ENCODE results near the gene ACCS. TPM values are rescaled to one million over a fixed set of nuclear protein-coding genes. Genes with fewer than 3 reads are reported as not detected.

ACCS gene
- total RNA-seq, 3 donors from 2014 or later = 21.0 to 35.0 (median 23.0) TPM

GRCh38 chr11:44032299-44033085, 33.6 kb upstream of the ACCS start:
- no peaks in the 10 kb centered on the region for H3K27me3 ChIP-seq
- no peak for DNase-seq (ENCODE audit: low spot score in 2 of 2)
- TF ChIP-seq CTCF (IDR thresholded peaks at IDR 0.05) = no peak
- TF ChIP-seq POLR2AphosphoS5 (IDR thresholded peaks at IDR 0.05) = peak in 1 of 3 donors; percentile 49
- TF ChIP-seq POLR2A (IDR thresholded peaks at IDR 0.05) = no peak
- H3K4me1 ChIP-seq = no peaks in the 10 kb centered on the region
- peak overlapping the region in 1 of 2 donors; percentile 84 for H3K27ac ChIP-seq
- H3K9me3 ChIP-seq = no peaks in the 10 kb centered on the region
- H3K36me3 ChIP-seq = no peaks in the 10 kb centered on the region
- intact Hi-C loops (cut with DNase I; ENCODE audit: low total_unique reads) = loop anchor here (10.0 kb wide), 1 partner anchor 148 kb away; the partner anchor contains the start of gene ALKBH3
- no peak overlapping the region for H3K4me3 ChIP-seq

GRCh38 chr11:44033411-44033850, 32.6 kb upstream of the ACCS start:
- Histone ChIP-seq H3K4me3 (no peak overlapping the region), H3K27ac (peak overlapping the region in 1 of 2 donors; percentile 72), H3K36me3 (no peaks in the 10 kb centered on the region), H3K4me1 (no peaks in the 10 kb centered on the region), H3K9me3 (no peaks in the 10 kb centered on the region), H3K27me3 (no peaks in the 10 kb centered on the region)
- no peak for DNase-seq (ENCODE audit: low spot score in 2 of 2)
- TF ChIP-seq POLR2AphosphoS5 (IDR thresholded peaks at IDR 0.05) (no peak), CTCF (IDR thresholded peaks at IDR 0.05) (no peak), POLR2A (IDR thresholded peaks at IDR 0.05) (no peak)
- intact Hi-C loops (cut with DNase I; ENCODE audit: low total_unique reads) = loop anchor here (10.0 kb wide), 1 partner anchor 149 kb away; the partner anchor contains the start of gene ALKBH3

- Histone ChIP-seq H3K9me3 (no peaks in the 10 kb centered on the region), H3K36me3 (no peaks in the 10 kb centered on the region), H3K4me1 (no peaks in the 10 kb centered on the region), H3K27ac (no peak overlapping the region), H3K27me3 (no peaks in the 10 kb centered on the region), H3K4me3 (no peak overlapping the region)
- DNase-seq (ENCODE audit: low spot score in 2 of 2) = no peak
- intact Hi-C loops (cut with DNase I; ENCODE audit: low total_unique reads) = loop anchor here (10.0 kb wide), 1 partner anchor 149 kb away; the partner anchor contains the start of gene ALKBH3
- TF ChIP-seq POLR2AphosphoS5 (IDR thresholded peaks at IDR 0.05) = no peak
- TF ChIP-seq POLR2A (IDR thresholded peaks at IDR 0.05) = no peak
- TF ChIP-seq CTCF (IDR thresholded peaks at IDR 0.05) = no peak
Measured at GRCh38 chr11:44033856-44034255, 32.2 kb upstream of the ACCS start.

GRCh38 chr11:44034639-44035038, 31.4 kb upstream of the ACCS start:
- Histone ChIP-seq H3K27me3 (no peaks in the 10 kb centered on the region), H3K36me3 (no peaks in the 10 kb centered on the region), H3K4me3 (no peak overlapping the region), H3K4me1 (no peaks in the 10 kb centered on the region), H3K27ac (no peak overlapping the region), H3K9me3 (no peaks in the 10 kb centered on the region)
- intact Hi-C loops (cut with DNase I; ENCODE audit: low total_unique reads) = loop anchor here (10.0 kb wide), 1 partner anchor 150 kb away; the partner anchor contains the start of gene ALKBH3
- DNase-seq (ENCODE audit: low spot score in 2 of 2) = no peak
- TF ChIP-seq POLR2A (IDR thresholded peaks at IDR 0.05) = no peak
- TF ChIP-seq CTCF (IDR thresholded peaks at IDR 0.05) = no peak

Data from breast epithelium (tissue), 4 donors.